ENCODE results near the gene GFPT2.

Gene GFPT2

DNA sequence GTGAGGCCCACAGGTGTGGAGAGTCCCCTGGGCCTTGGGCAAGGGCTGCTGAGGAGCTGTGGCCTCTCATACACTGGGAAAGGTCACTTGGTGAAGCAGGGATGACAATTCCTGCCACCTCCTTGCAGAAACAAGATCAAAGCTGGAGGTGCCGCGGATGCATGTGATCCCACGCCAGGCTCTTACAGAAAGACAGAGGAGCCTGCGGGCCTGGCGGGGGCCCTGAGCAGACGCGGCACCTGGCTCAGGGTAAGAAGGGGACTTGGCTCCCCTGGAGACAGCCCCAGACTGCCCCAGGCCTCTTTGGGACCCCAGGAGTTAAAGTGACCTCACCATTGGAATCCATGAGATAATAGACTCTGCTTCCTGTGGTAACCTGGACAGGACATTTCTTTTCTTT lies 4.8 kb downstream of the GFPT2 start:
- TF ChIP-seq, protein P1, sequence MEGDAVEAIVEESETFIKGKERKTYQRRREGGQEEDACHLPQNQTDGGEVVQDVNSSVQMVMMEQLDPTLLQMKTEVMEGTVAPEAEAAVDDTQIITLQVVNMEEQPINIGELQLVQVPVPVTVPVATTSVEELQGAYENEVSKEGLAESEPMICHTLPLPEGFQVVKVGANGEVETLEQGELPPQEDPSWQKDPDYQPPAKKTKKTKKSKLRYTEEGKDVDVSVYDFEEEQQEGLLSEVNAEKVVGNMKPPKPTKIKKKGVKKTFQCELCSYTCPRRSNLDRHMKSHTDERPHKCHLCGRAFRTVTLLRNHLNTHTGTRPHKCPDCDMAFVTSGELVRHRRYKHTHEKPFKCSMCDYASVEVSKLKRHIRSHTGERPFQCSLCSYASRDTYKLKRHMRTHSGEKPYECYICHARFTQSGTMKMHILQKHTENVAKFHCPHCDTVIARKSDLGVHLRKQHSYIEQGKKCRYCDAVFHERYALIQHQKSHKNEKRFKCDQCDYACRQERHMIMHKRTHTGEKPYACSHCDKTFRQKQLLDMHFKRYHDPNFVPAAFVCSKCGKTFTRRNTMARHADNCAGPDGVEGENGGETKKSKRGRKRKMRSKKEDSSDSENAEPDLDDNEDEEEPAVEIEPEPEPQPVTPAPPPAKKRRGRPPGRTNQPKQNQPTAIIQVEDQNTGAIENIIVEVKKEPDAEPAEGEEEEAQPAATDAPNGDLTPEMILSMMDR (conservative IDR thresholded peaks at IDR 0.05; ENCODE audit: low read depth), result no peak
- CTCF ChIA-PET, result interaction anchor here (0.6 kb wide), 2 partner anchors 13 to 24 kb away, joined by 3 to 4 read pairs; no protein-coding TSS in a partner anchor
- POLR2A ChIA-PET (ENCODE audit: low non-redundant PET), result no interaction called here
- no peak for DNase-seq (ENCODE audit: low spot score)
- no peak overlapping the region for H3K27ac ChIP-seq

DNA sequence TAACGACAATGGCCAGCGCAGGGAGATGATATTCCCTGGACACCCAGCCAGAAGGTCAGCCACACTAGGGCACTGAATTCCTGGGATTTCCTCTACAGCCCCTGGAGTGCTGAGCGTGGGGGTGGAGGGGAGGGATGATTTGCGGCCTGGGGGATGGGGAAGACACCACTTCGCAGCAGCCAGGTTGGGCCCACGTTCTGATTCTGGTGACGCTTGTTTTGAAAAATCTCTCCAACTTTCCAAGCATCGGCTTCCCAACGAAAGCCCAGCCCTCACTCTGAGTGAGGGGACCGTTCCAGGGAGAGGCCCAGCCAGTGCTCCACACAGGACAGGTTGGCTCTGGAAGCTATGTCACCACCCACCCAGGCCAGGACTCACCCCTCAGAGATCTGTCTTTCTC lies 5.4 kb downstream of the GFPT2 start:
- ChIA-PET POLR2A (ENCODE audit: low non-redundant PET) (no interaction called here), CTCF (no interaction called here)
- TF ChIP-seq, protein P1 (conservative IDR thresholded peaks at IDR 0.05; ENCODE audit: low read depth), result no peak
- DNase-seq (ENCODE audit: low spot score), result no peak
- no peak overlapping the region for H3K27ac ChIP-seq

DNA sequence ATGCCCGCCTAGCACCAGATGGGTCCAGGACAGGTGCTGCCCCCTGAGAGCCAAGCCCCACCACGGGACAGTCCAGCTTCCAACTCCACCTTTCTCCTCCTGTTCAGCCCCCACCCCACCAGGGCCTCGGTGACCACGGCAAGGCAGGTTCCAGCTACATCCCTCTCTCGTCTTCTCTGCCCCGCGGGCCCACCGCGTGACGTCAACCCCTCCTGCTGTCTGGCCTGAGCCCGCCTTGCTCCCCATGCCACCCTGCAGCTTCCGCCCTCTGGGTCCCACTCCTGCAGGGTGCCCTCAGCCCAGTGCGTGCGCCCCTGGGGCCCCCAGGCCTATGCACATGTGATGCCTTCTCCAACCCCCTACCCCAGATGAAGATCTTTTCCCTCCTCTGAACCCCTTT lies 6.8 kb downstream of the GFPT2 start:
- H3K27ac ChIP-seq, result no peak overlapping the region
- POLR2A ChIA-PET (ENCODE audit: low non-redundant PET), result no interaction called here
- DNase-seq (ENCODE audit: low spot score), result no peak
- CTCF ChIA-PET, result interaction anchor here (1.0 kb wide), 1 partner anchor 138 kb away, joined by 3 read pairs; the partner anchor contains the start of gene RASGEF1C
- TF ChIP-seq, protein P1 (conservative IDR thresholded peaks at IDR 0.05; ENCODE audit: low read depth), result no peak

DNA sequence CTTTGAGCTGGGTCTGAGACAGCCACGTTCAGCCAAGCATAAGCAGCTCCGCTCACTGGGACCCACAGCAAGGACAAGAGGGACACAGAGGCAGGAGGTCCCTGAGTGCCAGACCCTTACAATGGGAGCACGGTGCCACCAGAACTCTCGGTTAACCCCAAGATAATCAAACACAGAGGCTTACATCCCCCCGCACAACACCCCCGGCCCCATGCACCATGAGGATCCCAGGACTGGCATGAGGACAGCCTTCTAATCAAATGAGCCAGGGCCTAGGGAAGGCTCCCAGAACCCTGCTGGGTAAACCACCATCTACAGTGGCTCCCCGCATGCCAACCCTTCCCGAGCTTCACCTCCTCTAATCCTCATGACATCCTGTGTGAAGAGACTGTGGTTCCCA lies 7.4 kb downstream of the GFPT2 start:
- H3K27ac ChIP-seq, result no peak overlapping the region
- TF ChIP-seq, protein P1 (conservative IDR thresholded peaks at IDR 0.05; ENCODE audit: low read depth), result no peak
- ChIA-PET POLR2A (ENCODE audit: low non-redundant PET) (no interaction called here), CTCF (interaction anchor here (0.7 to 1.0 kb wide), 2 partner anchors 8 to 137 kb away, joined by 3 read pairs; partner anchors contain the start of gene RASGEF1C)
- no peak for DNase-seq (ENCODE audit: low spot score)

DNA sequence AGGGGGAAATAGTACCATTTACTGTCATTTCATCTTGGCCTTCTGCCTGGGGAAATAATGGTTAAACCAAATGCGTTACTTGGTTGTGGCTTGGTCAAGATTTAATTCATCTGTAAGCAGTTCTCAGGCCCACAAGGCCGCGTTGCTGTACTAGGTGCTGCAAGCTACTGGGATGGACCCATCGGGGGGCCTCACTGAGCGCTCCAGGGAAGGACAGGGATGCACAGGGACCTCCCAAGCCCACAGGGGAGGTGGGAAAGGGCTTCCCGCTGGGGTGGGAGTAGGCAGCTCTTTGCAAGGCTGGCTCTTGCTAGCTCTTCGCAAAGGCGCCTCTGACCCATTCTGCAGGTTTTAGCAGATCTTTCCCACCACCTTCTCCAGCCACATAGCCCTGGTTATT lies 8.0 kb downstream of the GFPT2 start:
- CTCF ChIA-PET, result interaction anchor here (0.7 to 2.9 kb wide), 2 partner anchors 9 to 17 kb away, joined by 3 to 12 read pairs; no protein-coding TSS in a partner anchor
- no peak for DNase-seq (ENCODE audit: low spot score)
- POLR2A ChIA-PET (ENCODE audit: low non-redundant PET), result no interaction called here
- TF ChIP-seq, protein P1 (conservative IDR thresholded peaks at IDR 0.05; ENCODE audit: low read depth), result no peak
- no peak overlapping the region for H3K27ac ChIP-seq

DNA sequence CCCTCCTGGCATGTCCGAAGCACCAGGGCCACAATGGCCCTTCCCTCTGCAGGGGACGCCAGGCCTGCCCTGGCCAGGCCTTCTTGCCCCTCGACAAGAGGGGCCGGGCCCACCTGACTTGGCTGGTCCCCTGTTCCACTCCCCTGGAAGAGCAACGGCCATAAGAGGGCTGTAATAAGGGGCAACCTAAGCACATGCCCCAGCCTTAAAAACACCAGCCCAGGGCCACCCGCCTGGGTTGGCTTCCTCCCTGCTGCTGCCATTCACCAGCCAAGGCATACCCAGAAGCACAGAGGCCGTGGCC lies 8.5 kb downstream of the GFPT2 start:
- no peak for DNase-seq (ENCODE audit: low spot score)
- POLR2A ChIA-PET (ENCODE audit: low non-redundant PET), result no interaction called here
- no peak overlapping the region for H3K27ac ChIP-seq
- TF ChIP-seq, protein P1 (conservative IDR thresholded peaks at IDR 0.05; ENCODE audit: low read depth), result no peak
- CTCF ChIA-PET, result interaction anchor here (2.9 kb wide), 1 partner anchor 16 kb away, joined by 12 read pairs; no protein-coding TSS in a partner anchor

Measured in RWPE1 (cell line).